D721Med (cell line): ENCODE measurements around the gene SERPINA12.

Experiments used
- DNase-seq: peaks from one replicate; pipeline ENCODE4 v3.0.0; 2011; ENCODE audit warnings: low spot score; ENCODE audit not compliant: insufficient read length
- FAIRE-seq: peaks from 2 replicates; lab custom pipeline; 2011; peaks lifted over from hg19 to GRCh38; lab: Jason Lieb, UNC
- CTCF ChIP-seq: IDR thresholded peaks from 2 replicates; pipeline ENCODE4 v1.5.1; 2012; ENCODE audit warnings: mild to moderate bottlenecking, control low read depth; ENCODE audit not compliant: insufficient read depth; ENCODE audit errors: missing control alignments

The SERPINA12 gene

GRCh38 chr14:94548131-94548998 lies 39.1 kb upstream of the SERPINA12 start:
- FAIRE-seq (no peak), DNase-seq (no peak)
- no peak for TF ChIP-seq CTCF

- no peak for FAIRE-seq
- TF ChIP-seq CTCF: no peak
- DNase-seq: no peak
Observed at GRCh38 chr14:94547726-94548125, 38.5 kb upstream of the SERPINA12 start.

- no peak for TF ChIP-seq CTCF
- no peak for FAIRE-seq
- DNase-seq: no peak
Observed at GRCh38 chr14:94547151-94547680, 37.9 kb upstream of the SERPINA12 start.

GRCh38 chr14:94545131-94545841 lies 36.0 kb upstream of the SERPINA12 start:
- no peak for TF ChIP-seq CTCF
- FAIRE-seq (no peak), DNase-seq (no peak)

- no peak for FAIRE-seq
- TF ChIP-seq CTCF: no peak
- DNase-seq: no peak
Observed at GRCh38 chr14:94544726-94545125, 35.5 kb upstream of the SERPINA12 start.

GRCh38 chr14:94543449-94544124 lies 34.3 kb upstream of the SERPINA12 start:
- FAIRE-seq (no peak), DNase-seq (no peak)
- TF ChIP-seq CTCF: no peak
